Measurements from ENCODE around the gene GPATCH8. TPM values are rescaled to one million over a fixed set of nuclear protein-coding genes. Genes with fewer than 3 reads are reported as not detected.

Gene GPATCH8
- total RNA-seq, 1 experiment from 2014 or later = 51.5 TPM

DNA sequence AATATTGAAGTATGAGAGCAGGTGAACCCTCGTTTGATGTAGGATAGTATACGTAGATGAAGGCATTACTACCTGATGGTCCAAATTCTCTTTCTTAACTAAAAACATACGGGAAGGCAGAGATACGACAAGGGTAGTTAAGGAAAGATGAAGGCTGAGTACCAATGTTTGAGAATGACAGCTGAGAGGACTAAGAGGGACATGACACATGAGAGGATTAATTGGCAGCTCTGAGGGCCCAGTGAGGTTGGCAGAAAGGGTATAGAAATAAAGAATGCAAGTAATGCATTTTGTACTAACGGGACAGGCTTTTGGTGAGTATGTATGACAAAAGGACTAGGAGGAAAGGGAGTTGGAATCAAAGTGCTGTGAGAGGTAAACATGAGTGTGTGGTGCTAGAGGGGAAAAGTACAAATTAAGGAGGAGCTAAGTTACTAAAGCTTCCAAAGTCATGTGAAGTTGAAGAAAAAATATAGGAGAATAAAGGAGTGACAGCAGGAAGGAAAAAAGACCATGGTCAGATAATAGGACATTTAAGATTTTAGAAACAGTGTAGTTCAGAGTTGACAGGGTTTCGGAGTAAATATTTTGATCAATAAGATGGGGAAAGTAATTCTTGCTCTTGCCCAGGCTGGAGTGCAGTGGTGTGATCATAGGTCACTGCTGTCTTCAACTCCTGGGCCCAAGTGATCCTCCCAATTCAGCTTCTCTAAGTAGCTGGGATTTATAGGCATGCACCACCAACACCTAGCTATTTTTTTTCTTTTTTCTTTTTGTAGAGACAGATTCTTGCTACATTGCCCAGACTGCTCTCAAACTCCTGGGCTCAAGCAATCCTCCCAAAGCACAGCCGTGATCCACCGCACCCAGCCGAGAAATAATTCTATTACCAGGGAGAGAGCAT lies 70.7 kb downstream of the GPATCH8 start:
- H3K36me3 Mint-ChIP-seq (ENCODE audit: insufficient read depth in 1 of 3, low read depth in 3 of 3) = peaks cover 28 to 56% (median 50%) of the 10 kb centered on the region in 3 experiments; a peak in 6 of 7 replicates
- TF ChIP-seq, protein P1, sequence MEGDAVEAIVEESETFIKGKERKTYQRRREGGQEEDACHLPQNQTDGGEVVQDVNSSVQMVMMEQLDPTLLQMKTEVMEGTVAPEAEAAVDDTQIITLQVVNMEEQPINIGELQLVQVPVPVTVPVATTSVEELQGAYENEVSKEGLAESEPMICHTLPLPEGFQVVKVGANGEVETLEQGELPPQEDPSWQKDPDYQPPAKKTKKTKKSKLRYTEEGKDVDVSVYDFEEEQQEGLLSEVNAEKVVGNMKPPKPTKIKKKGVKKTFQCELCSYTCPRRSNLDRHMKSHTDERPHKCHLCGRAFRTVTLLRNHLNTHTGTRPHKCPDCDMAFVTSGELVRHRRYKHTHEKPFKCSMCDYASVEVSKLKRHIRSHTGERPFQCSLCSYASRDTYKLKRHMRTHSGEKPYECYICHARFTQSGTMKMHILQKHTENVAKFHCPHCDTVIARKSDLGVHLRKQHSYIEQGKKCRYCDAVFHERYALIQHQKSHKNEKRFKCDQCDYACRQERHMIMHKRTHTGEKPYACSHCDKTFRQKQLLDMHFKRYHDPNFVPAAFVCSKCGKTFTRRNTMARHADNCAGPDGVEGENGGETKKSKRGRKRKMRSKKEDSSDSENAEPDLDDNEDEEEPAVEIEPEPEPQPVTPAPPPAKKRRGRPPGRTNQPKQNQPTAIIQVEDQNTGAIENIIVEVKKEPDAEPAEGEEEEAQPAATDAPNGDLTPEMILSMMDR (conservative IDR thresholded peaks at IDR 0.05) = no peak
- Histone ChIP-seq H3K14ac (ENCODE audit: insufficient read depth, low read length) (no peak overlapping the region), H3K79me2 (ENCODE audit: insufficient read depth, low read length) (no peaks in the 10 kb centered on the region), H3K56ac (ENCODE audit: insufficient read length, low read depth, low read length) (no peak overlapping the region), H4K20me1 (ENCODE audit: control insufficient read depth, insufficient read depth, insufficient read length) (no peaks in the 10 kb centered on the region), H3K9ac (ENCODE audit: extremely low read depth, insufficient read length, low read length) (no peak overlapping the region), H3K18ac (ENCODE audit: insufficient read length, low read depth, low read length) (no peak overlapping the region), H2BK12ac (ENCODE audit: insufficient read length, low read depth, low read length) (no peak overlapping the region), H3T11ph (ENCODE audit: low read length) (no peak overlapping the region), H4K5ac (ENCODE audit: insufficient read length, low read depth, low read length) (no peak overlapping the region), H2BK5ac (ENCODE audit: insufficient read length, low read length) (no peak overlapping the region), H3K79me1 (ENCODE audit: insufficient read depth, low read depth, low read length, poor library complexity, severe bottlenecking) (no peaks in the 10 kb centered on the region), H3K27ac (ENCODE audit: insufficient read length, low read depth, low read length) (no peak overlapping the region), H2BK120ac (ENCODE audit: low read depth, low read length, poor library complexity, severe bottlenecking) (no peak overlapping the region), H3K23me2 (ENCODE audit: insufficient read length, low read depth, low read length, poor library complexity, severe bottlenecking) (no peaks in the 10 kb centered on the region), H3K23ac (ENCODE audit: insufficient read length, low read depth, low read length) (no peak overlapping the region), H4K91ac (ENCODE audit: insufficient read length, low read depth, low read length) (no peak overlapping the region), H2AFZ (ENCODE audit: low read length) (no peak overlapping the region), H2BK15ac (ENCODE audit: low read depth, low read length) (no peak overlapping the region), H4K8ac (replicated peaks; ENCODE audit: insufficient read length, low read depth, low read length) (no peak overlapping the region), H3K27me3 (ENCODE audit: insufficient read depth, low read length) (no peaks in the 10 kb centered on the region), H3K4ac (ENCODE audit: low read depth, low read length) (no peak overlapping the region), H3K9me3 (ENCODE audit: control insufficient read depth, low read depth, low read length) (no peaks in the 10 kb centered on the region), H3K4me1 (ENCODE audit: insufficient read depth, low read length) (no peaks in the 10 kb centered on the region), H2BK20ac (ENCODE audit: low read depth, low read length, poor library complexity, severe bottlenecking) (no peak overlapping the region), H2AK5ac (ENCODE audit: insufficient read length, low read length) (no peak overlapping the region), H3K4me2 (ENCODE audit: insufficient read depth, insufficient read length, low read length) (no peak overlapping the region)
- H3K27me3 Mint-ChIP-seq (ENCODE audit: low read depth) = no peaks in the 10 kb centered on the region
- no peak overlapping the region for H3K4me3 Mint-ChIP-seq
- DNase-seq = no peak
- H3K27ac Mint-ChIP-seq = no peak overlapping the region; a peak in 1 of 7 replicates
- no CpG with 5 or more reads among the region's 9 CpGs for WGBS (ENCODE audit: extremely low coverage, insufficient read length, low lambda C conversion rate)
- no peaks in the 10 kb centered on the region for H3K9me3 Mint-ChIP-seq
- no peaks in the 10 kb centered on the region for H3K4me1 Mint-ChIP-seq
